Hypothalamus (tissue), 51 donors: Measurements from ENCODE around the gene ACTC1.

Experiments used
- DNase-seq, 51 donors: peaks; one replicate each; lab custom pipeline; 2025; lab: John Stamatoyannopoulos, UW

The ACTC1 gene

DNA sequence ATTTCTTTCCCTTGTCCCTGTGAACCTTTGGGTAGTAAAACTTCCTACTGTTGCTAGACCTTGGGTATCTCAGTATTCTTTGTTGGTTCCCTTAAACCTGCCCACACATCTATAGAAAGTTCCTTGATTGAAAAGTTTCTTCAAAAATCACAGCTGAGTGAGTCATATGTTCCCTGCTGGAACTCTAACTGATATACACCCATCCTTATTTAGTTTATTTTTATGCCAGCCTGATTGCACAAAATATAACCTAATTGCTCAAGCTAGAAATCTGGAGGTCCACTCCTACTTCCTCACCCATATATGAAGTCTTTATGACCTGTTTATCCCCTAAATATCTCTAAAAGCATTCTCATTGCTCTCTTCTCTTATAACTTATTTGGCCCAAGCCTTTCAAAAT, 26.8 kb downstream of the ACTC1 start:
- DNase-seq = no peak

DNA sequence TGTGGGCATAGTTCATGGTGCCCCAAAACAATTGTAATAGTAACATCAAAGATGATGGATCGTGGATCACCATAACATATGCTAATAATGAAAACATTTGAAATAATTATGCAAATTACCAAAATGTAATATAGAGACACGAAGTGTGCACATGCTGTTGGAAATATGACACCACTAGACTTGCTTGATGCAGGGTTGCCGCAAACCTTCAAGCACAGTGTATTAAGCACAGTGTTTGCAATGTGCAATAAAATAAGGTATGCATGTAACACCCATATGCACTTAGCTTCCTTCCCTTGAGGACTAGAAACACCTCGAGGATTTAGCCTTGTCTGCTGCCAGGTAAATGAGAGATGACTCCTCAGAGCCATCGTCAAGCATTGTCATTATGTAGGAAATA, 29.6 kb downstream of the ACTC1 start:
- DNase-seq = no peak

DNA sequence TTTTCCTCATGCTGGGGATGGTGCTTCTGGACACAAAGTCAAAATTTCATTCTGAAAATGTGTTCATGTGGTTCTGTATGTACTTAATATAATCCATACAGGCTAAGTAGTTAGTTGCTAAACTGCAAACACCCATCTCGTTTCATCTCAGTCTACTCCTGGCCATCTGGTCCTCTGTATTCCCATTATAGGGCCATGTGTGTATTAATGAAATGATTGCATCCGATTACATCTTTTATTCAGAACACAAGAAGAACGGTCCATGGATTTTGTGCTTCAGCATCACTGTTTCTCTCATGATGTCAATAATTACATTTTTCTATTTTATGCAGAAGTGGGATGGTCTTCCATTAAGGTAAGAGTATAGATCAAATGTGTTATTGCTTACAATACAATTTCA, 34.4 kb downstream of the ACTC1 start:
- DNase-seq = no peak

DNA sequence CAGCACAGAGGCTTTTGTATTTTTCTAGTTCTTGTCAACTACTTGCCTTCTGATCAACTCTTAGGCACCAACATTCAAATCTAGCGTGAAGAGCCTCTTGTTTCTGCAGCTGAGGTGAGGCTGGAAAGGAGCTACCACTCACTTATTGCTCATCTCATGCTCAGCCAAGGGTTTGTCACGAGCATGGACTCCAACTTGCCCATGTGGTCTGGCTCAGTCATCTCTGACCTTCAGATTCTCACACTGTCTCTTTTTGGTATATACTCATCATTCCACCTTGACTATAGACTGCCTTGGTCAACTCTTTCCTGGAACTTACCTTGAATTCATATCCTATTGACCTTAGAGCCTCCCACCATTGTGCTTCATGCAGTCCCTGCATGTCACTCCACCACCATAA, 35.4 kb downstream of the ACTC1 start:
- DNase-seq = no peak

DNA sequence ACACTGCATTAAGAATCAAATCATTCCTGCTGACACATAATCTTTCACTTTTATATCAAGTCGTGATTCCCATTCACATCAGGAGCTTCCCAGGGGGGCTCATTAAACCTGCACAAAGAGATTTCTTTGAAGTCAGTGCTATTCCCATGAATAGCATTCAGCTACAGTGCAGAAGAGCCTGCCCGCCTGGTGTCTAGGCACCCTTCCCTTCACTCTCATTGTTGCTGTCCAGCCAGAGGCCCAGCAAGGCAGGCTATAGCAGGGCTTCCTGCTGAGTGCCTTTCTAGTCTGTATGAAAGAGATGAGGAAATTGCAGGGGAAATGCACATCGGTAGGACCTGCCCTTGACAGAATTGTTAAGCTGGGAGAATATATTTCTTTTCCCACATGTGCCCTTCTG, 36.0 kb downstream of the ACTC1 start:
- DNase-seq = no peak

DNA sequence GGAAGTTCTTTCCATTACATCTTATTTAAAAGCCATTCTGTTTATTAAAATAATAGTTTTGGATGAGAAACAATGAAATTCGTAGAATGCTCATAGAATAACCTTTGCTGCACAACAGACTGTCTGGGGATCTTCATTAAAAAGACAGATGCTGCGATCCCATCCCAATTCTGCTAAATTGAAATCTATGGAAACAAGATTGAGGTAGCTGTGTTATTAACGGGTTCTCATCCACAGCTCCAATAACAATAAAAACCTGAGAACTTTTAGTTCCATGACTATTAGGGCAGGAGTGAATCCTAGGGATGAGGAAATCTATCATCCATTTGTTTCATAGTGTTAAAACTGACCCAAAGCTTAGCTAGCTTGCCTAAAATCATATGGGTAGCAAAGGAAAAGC, 38.1 kb downstream of the ACTC1 start:
- DNase-seq = no peak

DNA sequence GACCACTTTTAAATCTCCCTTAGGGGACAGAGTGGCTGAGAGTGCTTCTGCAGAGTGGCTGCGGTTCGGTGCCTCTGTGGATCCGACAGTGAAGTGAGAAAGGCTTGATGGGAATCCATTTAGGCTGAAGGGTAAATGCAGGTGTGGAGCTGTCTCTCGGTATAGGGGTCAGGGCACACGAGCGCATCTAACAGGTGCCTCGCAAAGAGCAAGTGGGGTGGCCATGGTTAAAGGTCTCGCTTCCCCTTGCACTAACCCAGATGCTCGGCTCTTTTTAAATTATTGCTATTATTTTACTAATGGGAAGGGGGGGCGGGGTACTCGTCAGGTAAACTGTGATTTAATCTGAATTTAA, 40.0 kb downstream of the ACTC1 start:
- DNase-seq = no peak

DNA sequence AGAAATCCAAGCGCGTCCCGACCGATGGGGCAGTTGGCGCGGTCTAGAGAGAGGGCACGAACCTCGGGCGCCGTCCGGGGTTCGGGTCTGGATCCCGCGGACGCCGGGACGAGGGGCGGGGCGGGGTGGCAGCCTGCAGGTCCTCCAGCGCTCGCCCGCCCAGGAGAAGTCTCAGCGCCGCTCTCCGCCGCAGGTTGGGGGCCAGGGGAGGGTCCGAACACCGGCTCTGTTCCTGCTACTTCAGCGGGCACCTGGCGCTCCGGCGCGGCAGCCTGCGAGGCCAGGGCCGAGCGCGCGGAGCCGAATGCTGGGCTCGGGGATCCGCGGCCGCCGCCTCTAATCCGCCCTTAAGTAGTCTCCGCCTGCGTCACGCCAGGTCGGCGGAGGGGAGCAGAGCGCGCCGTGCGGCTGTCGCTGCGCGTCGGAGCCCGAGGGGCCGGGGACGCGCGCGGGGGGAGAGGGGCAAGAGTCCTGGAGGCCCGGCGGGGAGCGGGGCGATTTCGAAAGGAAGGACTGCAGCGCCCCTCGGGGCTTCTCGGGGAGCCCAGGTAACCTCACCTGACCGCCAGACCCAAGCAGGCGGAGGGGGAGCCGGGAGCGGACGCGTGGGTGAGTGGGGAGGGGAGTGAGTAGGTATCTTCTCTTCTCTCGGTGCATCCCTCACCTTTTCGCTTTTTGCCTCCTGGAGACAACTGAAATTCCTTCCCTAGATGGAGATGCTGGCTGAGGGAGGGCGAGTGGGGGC, 40.5 kb downstream of the ACTC1 start, which contains the start of gene GJD2:
Gene GJD2 (minus strand): TSS at position 325 of the 745 bp plus-strand sequence. CDS start 510 bp downstream, outside the sequence.
- peak in 2 of 51 donors; percentile 10 to 11 for DNase-seq

DNA sequence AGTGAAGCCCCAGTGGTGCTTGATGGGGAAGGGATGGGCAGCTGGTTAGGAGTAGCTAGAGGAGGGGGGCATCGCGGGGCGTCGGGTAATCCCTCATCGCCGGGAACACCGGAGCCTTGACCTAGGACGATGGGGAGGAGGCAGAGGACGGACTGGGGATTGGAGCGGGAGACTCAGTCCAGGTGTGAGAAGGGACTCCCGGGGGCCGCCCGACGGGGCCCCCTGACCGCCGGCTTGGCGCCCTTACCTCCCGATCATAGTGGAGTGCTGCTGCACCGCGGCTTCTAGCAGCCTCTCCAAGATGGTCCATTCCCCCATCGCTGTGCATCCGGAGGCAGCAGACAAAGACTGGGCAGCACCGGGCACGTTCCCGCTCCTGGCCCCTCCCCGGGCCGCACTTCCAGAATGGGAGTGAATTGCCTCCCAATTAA, 41.2 kb downstream of the ACTC1 start:
- DNase-seq = no peak

- DNase-seq = peak in 2 of 51 donors; percentile 1 to 8
Observed at GRCh38 chr15:34753236-34753894, 42.0 kb downstream of the ACTC1 start.

DNA sequence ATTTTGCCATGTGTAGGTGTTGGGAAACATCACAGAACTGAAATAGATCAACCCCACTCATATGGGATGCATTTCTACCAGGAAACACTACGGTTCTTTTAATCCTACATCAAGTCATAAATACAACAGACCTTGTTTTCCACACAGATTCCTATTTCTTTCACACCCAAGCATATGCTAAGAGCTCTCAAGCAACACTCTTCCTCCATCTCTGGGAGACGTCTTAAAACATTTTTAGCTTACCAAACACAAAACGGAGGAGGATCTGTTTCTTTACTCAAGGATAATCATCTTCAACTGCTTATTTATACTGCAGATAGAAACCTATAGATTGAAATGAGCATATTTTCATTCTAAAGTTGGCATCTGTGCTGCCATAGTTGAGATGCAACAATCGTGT, 45.7 kb downstream of the ACTC1 start:
- DNase-seq = no peak
